SK-N-SH treated with all-trans-retinoic acid at 6 μM for 48 hours (cell line): ENCODE data around the gene OPHN1.

Source experiments
- RARB ChIP-seq: fragments of 250-450 bp; sonication (Bioruptor Pico); IDR thresholded peaks from 2 replicates; pipeline ENCODE4 v1.8.0; 2021; ENCODE audit warnings: mild to moderate bottlenecking, moderate library complexity
- TCF4 ChIP-seq: fragments of 250-450 bp; sonication (Bioruptor Pico); IDR thresholded peaks from 2 replicates; pipeline ENCODE4 v1.8.0; 2021; ENCODE audit warnings: mild to moderate bottlenecking, moderate library complexity, borderline replicate concordance
- TOX ChIP-seq: fragments of 250-450 bp; sonication (Bioruptor Pico); IDR thresholded peaks from 2 replicates; pipeline ENCODE4 v1.8.0; 2021; ENCODE audit warnings: mild to moderate bottlenecking, moderate library complexity, borderline replicate concordance
- ZC3H10 ChIP-seq: fragments of 250-450 bp; sonication (Bioruptor Pico); IDR thresholded peaks from 2 replicates; pipeline ENCODE4 v1.5.1; 2021; ENCODE audit warnings: mild to moderate bottlenecking, moderate library complexity
- ZFP3 ChIP-seq: fragments of 250-450 bp; sonication (Bioruptor Pico); IDR thresholded peaks from 2 replicates; pipeline ENCODE4 v1.5.0; 2020; ENCODE audit warnings: mild to moderate bottlenecking, moderate library complexity
- ZFP30 ChIP-seq: fragments of 450-650 bp; formaldehyde crosslinking; IDR thresholded peaks from 2 replicates; pipeline ENCODE4 v1.5.0; 2022; ENCODE audit warnings: mild to moderate bottlenecking, moderate library complexity
- ZNF8 ChIP-seq: fragments of 450-650 bp; formaldehyde crosslinking; IDR thresholded peaks from 2 replicates; pipeline ENCODE4 v1.5.0; 2020; ENCODE audit warnings: mild to moderate bottlenecking, moderate library complexity

DNA sequence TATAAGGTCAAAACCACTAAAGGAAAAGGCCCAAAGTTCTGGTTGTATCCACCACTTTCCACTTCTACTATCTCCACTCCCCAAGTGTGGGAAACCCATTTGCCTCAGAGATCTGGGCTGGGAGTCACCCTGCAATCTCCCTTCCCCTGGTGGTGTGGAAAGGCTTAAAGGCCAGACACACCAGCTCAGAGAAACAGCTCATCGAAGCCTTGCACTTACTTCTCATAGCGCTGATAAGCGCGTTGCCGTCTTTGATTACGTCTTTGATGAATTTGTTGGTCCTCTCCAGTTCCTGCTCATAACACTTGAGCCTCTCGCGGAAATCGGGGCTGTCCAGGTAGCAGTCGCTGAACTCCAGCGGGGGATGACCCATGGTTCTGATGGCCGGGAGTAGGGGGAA is 647 bp downstream of the OPHN1 start:
- TF ChIP-seq ZFP3 (no peak), ZFP30 (CRISPR knock-in tag) (no peak), ZNF8 (CRISPR knock-in tag) (no peak), ZC3H10 (CRISPR knock-in tag) (no peak), RARB (no peak), TCF4 (CRISPR knock-in tag) (no peak), TOX (CRISPR knock-in tag) (no peak)
